B cell (primary cell): Measurements from ENCODE around the gene AMER1. TPM values are rescaled to one million over a fixed set of nuclear protein-coding genes. Genes with fewer than 3 reads are reported as not detected.

Experiments
- ATAC-seq: fragments of 200-7000 bp; cut with Tn5 transposase; one replicate; pipeline ENCODE4 v1.10.0; 2021; ENCODE audit warnings: low read depth, mild to moderate bottlenecking, moderate number of reproducible peaks, moderate library complexity
- CTCF ChIA-PET: fragments of 350-600 bp; sonication (Branson Sonifier 250); formaldehyde crosslinking; loops from one replicate; lab custom pipeline; 2021; ENCODE audit warnings: antibody characterized with exemption, inconsistent platforms; lab: Charles Lee
- POLR2A ChIA-PET: fragments of 350-600 bp; sonication (Branson Sonifier 250); formaldehyde crosslinking; loops from one replicate; lab custom pipeline; 2021; ENCODE audit warnings: antibody characterized with exemption; lab: Charles Lee
- DNase-seq: peaks from one replicate; pipeline ENCODE4 v3.0.0; 2013
- H2AFZ ChIP-seq: 2 replicates; pipeline ENCODE4 v1.6.1; 2012; ENCODE audit warnings: mild to moderate bottlenecking, low read depth, low read length; ENCODE audit not compliant: insufficient read depth, poor library complexity, severe bottlenecking
- H3K27ac ChIP-seq, 2 donors: 1 replicate in 1 of 2; 2 replicates in 1 of 2; pipeline ENCODE4 v1.5.1; 2012 to 2013; ENCODE audit warnings: low read length in 2 of 2, mild to moderate bottlenecking in 2 of 2, moderate library complexity in 1 of 2
- H3K27me3 ChIP-seq, 4 experiments: fragments of 200-600 bp in 1 of 4; sonication (generic) in 1 of 4; replicated peaks in 1 of 4; 1 replicate in 2 of 4; 2 replicates in 2 of 4; pipeline versions ENCODE4 v1.6.1 to v1.7.0; 2013 to 2016; ENCODE audit warnings: low read length in 3 of 4, mild to moderate bottlenecking in 2 of 4, mixed read lengths in 1 of 4, moderate library complexity in 1 of 4; ENCODE audit not compliant: insufficient read depth in 4 of 4, control insufficient read depth in 3 of 4; ENCODE audit errors: control extremely low read depth in 1 of 4
- H3K36me3 ChIP-seq, 2 experiments: replicated peaks in 1 of 2; 1 replicate in 1 of 2; 2 replicates in 1 of 2; pipeline versions ENCODE4 v1.6.1 to v1.7.1; 2013; ENCODE audit warnings: low read length in 1 of 2; ENCODE audit not compliant: insufficient read depth in 2 of 2, control insufficient read depth in 1 of 2; ENCODE audit errors: control extremely low read depth in 1 of 2, extremely low read depth in 1 of 2
- H3K4me1 ChIP-seq, 2 donors: fragments of 200-600 bp in 1 of 2; sonication (generic) in 1 of 2; 1 replicate in 1 of 2; 2 replicates in 1 of 2; pipeline versions ENCODE4 v1.5.1 to v1.6.1; 2013 to 2017; ENCODE audit warnings: low read length in 2 of 2; ENCODE audit not compliant: control insufficient read depth in 2 of 2, insufficient read depth in 2 of 2
- H3K4me2 ChIP-seq: replicated peaks from 2 replicates; pipeline ENCODE3; 2012; ENCODE audit warnings: mild to moderate bottlenecking, low read depth, low read length; ENCODE audit not compliant: poor library complexity, severe bottlenecking
- H3K4me3 ChIP-seq, 5 experiments: fragments of 200-600 bp in 1 of 5; sonication (generic) in 1 of 5; 1 replicate in 3 of 5; 2 replicates in 2 of 5; pipeline versions ENCODE4 v1.5.1 to v1.7.0; 2011 to 2016; ENCODE audit warnings: low read length in 4 of 5, mild to moderate bottlenecking in 4 of 5, low read depth in 2 of 5, control low read depth in 1 of 5, moderate library complexity in 1 of 5; ENCODE audit not compliant: insufficient read depth in 1 of 5; ENCODE audit errors: control extremely low read depth in 1 of 5, extremely low read depth in 1 of 5
- H3K79me2 ChIP-seq: fragments of 200-600 bp; sonication (generic); one replicate; pipeline ENCODE4 v1.6.0; 2016; ENCODE audit warnings: low read length; ENCODE audit not compliant: control insufficient read depth, insufficient read depth
- H3K9ac ChIP-seq: fragments of 200-600 bp; sonication (generic); 2 replicates; pipeline ENCODE4 v1.6.1; 2017; ENCODE audit warnings: mild to moderate bottlenecking, low read length, moderate library complexity
- H3K9me3 ChIP-seq, 3 donors: one replicate each; pipeline versions ENCODE4 v1.6.1 to v1.7.1; 2013; ENCODE audit warnings: low read length in 2 of 3; ENCODE audit not compliant: control insufficient read depth in 2 of 3, insufficient read depth in 1 of 3; ENCODE audit errors: control extremely low read depth in 1 of 3
- H4K20me1 ChIP-seq: 2 replicates; pipeline ENCODE4 v1.6.0; 2012; ENCODE audit warnings: mild to moderate bottlenecking, low read length; ENCODE audit not compliant: insufficient read depth, control insufficient read depth, poor library complexity, severe bottlenecking
- H3K27ac Mint-ChIP-seq: one replicate; pipeline ENCODE4 v1.8.0; 2021; ENCODE audit warnings: mixed read lengths
- H3K27me3 Mint-ChIP-seq: one replicate; pipeline ENCODE4 v1.8.0; 2021; ENCODE audit warnings: mixed read lengths
- H3K4me1 Mint-ChIP-seq: one replicate; pipeline ENCODE4 v1.8.0; 2021; ENCODE audit warnings: mixed read lengths
- H3K4me3 Mint-ChIP-seq: one replicate; pipeline ENCODE4 v1.8.0; 2021; ENCODE audit warnings: mixed read lengths
- H3K9me3 Mint-ChIP-seq: one replicate; pipeline ENCODE4 v1.8.0; 2022; ENCODE audit warnings: mixed read lengths; ENCODE audit not compliant: insufficient read depth
- CTCF ChIP-seq: fragments of 200-600 bp; IDR thresholded peaks from one replicate; pipeline ENCODE4 v1.8.0; 2022; ENCODE audit warnings: antibody characterized with exemption, mild to moderate bottlenecking
- EZH2 ChIP-seq: IDR thresholded peaks from 2 replicates; pipeline ENCODE4 v1.6.1; 2012; ENCODE audit warnings: borderline replicate concordance, low read depth, mild to moderate bottlenecking, moderate library complexity, low read length; ENCODE audit not compliant: insufficient read depth, poor library complexity, severe bottlenecking
- WGBS: methylation state at CpG from one replicate; pipeline ENCODE4 v1.1.5; 2013; ENCODE audit warnings: missing lambda C conversion rate; ENCODE audit not compliant: insufficient coverage; 5-methylcytosine and 5-hydroxymethylcytosine counted together
- intact Hi-C: fragments of 100-400 bp; cut with micrococcal nuclease; formaldehyde crosslinking; loops from one replicate; pipeline ENCODE4 v1.10.0; 2022
- polyA plus RNA-seq: library from polyadenylated mRNA; depleted of rRNA; stranded (reverse); fragments of >200 nt; gene quantifications from 2 replicates; pipeline ENCODE4 v1.2.3, GENCODE V29; 2012
- total RNA-seq, 2 donors: library from RNA; stranded (reverse); fragments of 120-200 nt in 1 of 2; gene quantifications; 1 replicate in 1 of 2; 2 replicates in 1 of 2; pipeline versions ENCODE4 v1.2.3 to v1.2.4, GENCODE V29; 2013 to 2022

Gene AMER1
- total and polyA plus RNA-seq, 2 donors (not counting 1 experiment from before 2014, with no cell fraction given): 1.5 to 8.6 TPM

- DNase-seq (no peak), ATAC-seq (no peak)
- H3K27ac Mint-ChIP-seq: no peak overlapping the region
- Histone ChIP-seq H3K27me3 (no peaks in the 10 kb centered on the region), H2AFZ (no peak overlapping the region), H3K27ac (no peak overlapping the region), H3K4me2 (no peak overlapping the region), H4K20me1 (no peaks in the 10 kb centered on the region), H3K79me2 (no peaks in the 10 kb centered on the region), H3K9ac (no peak overlapping the region), H3K36me3 (no peaks in the 10 kb centered on the region), H3K4me3 (no peak overlapping the region), H3K4me1 (no peaks in the 10 kb centered on the region), H3K9me3 (no peaks in the 10 kb centered on the region)
- ChIA-PET POLR2A (no interaction called here), CTCF (no interaction called here)
- no peaks in the 10 kb centered on the region for H3K9me3 Mint-ChIP-seq
- no peaks in the 10 kb centered on the region for H3K4me1 Mint-ChIP-seq
- TF ChIP-seq EZH2 (no peak), CTCF (no peak)
- intact Hi-C loops: no loop called here
- no CpG with 5 or more reads among the region's 2 CpGs for WGBS
- H3K4me3 Mint-ChIP-seq: no peak overlapping the region
- no peaks in the 10 kb centered on the region for H3K27me3 Mint-ChIP-seq
Measured at GRCh38 chrX:64182208-64182607, 23.3 kb downstream of the AMER1 start.

GRCh38 chrX:64176876-64177275 lies 28.6 kb downstream of the AMER1 start:
- no peaks in the 10 kb centered on the region for H3K9me3 ChIP-seq
- CTCF ChIA-PET: no interaction called here
- no peaks in the 10 kb centered on the region for H3K27me3 Mint-ChIP-seq

More at GRCh38 chrX:64176876-64177275, 28.6 kb downstream of the AMER1 start:
- no peaks in the 10 kb centered on the region for H3K79me2 ChIP-seq
- H3K9ac ChIP-seq: no peak overlapping the region
- H3K9me3 Mint-ChIP-seq: no peaks in the 10 kb centered on the region
- no peak overlapping the region for H3K27ac ChIP-seq
- H3K4me2 ChIP-seq: no peak overlapping the region
- no peak overlapping the region for H3K27ac Mint-ChIP-seq
- no peak overlapping the region for H3K4me3 Mint-ChIP-seq
- H3K4me1 Mint-ChIP-seq: no peaks in the 10 kb centered on the region
- H3K36me3 ChIP-seq: no peaks in the 10 kb centered on the region
- ATAC-seq (no peak), DNase-seq (no peak)
- no peaks in the 10 kb centered on the region for H3K27me3 ChIP-seq
- H4K20me1 ChIP-seq: no peaks in the 10 kb centered on the region
- H3K4me3 ChIP-seq: no peak overlapping the region
- no peaks in the 10 kb centered on the region for H3K4me1 ChIP-seq
- no peak overlapping the region for H2AFZ ChIP-seq
- TF ChIP-seq CTCF (no peak), EZH2 (no peak)
- POLR2A ChIA-PET: no interaction called here
- intact Hi-C loops: no loop called here
